NCI-H524 (cell line): Measurements from ENCODE around the gene STX7.

Source experiments
- DNase-seq, 2 experiments: peaks; one replicate each; lab custom pipeline; 2025; lab: John Stamatoyannopoulos, UW

Gene STX7

DNA sequence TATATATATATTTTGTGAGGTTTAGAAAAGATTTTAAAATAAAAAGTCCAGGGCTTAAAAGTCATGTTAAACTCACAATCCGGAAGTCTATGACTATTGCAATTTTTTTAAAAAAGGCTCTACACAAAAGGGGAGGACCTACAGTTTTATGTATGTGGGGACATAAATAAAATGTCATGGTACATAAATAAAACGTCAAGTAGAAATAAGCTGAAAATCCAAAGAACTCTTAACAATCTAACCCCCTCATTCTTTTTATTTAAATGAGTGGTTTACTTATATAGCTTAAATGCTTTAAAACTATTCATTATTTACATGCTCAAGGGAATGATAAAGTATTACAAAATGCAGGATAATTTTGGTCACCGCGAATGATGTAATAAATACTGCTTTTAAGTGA is 36.2 kb downstream of the STX7 start:
- DNase-seq = no peak

GRCh38 chr6:132475925-132476324 is 37.0 kb downstream of the STX7 start:
- DNase-seq = no peak

DNA sequence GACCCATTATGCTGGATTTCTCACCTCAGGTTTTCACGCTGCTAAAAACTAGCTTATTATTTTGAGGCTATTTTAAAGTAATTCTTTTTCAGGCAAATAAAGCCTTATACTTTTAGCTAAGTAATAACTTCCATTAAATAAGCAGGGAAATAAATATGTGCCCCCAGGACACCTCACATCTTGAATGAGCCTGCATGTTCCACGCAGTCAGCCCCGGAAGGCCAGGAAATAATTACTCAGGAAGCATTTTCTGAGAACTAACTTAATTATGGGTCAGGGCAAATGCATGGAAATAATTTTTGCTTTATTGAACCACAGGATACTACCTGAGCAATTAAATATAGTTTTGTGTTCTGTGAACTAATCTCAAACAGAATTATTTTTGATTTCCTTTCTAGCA is 41.1 kb downstream of the STX7 start:
- DNase-seq = no peak

- DNase-seq = no peak
Measured at GRCh38 chr6:132466952-132467351, 46.0 kb downstream of the STX7 start.

DNA sequence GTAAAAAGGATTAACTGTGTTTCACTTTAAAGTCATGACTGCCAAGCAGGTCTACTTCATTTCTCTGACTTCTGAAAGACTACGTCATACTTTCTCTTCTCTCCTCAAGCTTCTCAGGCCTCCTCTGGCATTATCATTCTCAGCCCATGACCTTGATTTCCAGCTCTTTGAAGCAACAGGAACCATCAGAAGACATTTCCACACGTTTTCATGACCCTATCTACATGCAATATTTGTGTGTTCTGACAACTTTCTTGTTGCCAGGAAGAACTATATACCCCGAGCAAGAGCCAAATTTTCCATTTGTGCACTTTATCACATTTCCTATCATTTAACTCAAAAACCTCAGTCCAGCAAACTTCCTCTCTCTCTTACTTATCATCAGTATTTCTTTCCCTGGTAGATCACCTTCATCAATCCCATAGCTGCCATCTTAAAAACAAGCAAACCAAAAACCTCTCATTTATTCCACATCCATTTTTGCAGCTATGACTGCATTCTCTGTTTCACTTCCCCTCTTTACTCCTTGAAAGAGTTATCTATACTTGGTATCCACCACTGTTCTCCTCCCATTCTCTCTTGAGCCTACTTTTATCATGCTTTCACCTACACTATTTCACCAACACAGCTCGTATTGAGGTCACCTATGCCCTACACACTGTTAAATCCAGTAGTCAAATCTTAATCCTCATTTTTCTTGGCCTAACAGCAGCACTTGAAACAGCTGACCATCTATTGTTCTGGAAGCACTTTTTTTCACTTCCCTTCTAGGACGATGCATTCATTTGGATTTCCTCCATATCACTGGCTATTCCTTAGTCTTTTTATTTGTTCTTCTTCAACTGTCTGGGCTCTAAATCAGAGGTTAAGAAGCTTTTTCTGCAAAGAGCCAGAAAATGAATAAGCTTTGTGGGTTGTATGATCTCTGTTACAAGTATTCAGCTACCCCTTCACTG is 47.1 kb downstream of the STX7 start:
- no peak for DNase-seq

GRCh38 chr6:132464538-132465256 is 48.2 kb downstream of the STX7 start:
- no peak for DNase-seq

GRCh38 chr6:132461958-132462357 is 51.0 kb downstream of the STX7 start:
- no peak for DNase-seq

- DNase-seq = no peak
Measured at GRCh38 chr6:132459605-132459952, 53.3 kb downstream of the STX7 start.

- no peak for DNase-seq
Measured at GRCh38 chr6:132458887-132459604, 53.9 kb downstream of the STX7 start.

DNA sequence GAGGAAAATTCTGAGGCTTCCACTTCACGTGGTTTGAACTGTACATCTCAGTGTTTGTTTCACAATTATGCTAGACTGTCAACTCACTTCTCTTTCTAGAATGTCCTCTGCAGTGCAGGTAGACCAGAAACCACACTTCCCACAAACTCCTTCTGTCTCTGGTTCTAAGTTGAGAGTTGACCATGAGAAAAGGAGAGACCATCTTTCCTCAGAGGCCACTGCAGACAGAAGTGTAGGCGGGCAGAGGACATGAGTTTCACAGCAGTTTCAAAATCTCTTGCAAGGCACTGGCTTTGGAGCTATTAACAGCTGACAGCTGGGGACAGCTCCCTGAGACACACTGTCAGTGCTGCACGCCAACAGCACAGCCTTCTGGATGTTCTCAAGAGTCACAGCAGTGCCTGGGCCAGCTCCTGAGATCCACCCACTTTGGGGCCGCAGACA is 56.2 kb downstream of the STX7 start:
- peak; percentile 29 to 67 for DNase-seq

GRCh38 chr6:132446855-132447241 is 66.1 kb downstream of the STX7 start:
- DNase-seq = no peak

- DNase-seq = no peak
Measured at GRCh38 chr6:132446141-132446854, 66.6 kb downstream of the STX7 start.

GRCh38 chr6:132445201-132445951 is 67.5 kb downstream of the STX7 start:
- DNase-seq = no peak

- DNase-seq = peak in 1 of 2 experiments; percentile 55
Measured at GRCh38 chr6:132443206-132443605, 69.7 kb downstream of the STX7 start.

DNA sequence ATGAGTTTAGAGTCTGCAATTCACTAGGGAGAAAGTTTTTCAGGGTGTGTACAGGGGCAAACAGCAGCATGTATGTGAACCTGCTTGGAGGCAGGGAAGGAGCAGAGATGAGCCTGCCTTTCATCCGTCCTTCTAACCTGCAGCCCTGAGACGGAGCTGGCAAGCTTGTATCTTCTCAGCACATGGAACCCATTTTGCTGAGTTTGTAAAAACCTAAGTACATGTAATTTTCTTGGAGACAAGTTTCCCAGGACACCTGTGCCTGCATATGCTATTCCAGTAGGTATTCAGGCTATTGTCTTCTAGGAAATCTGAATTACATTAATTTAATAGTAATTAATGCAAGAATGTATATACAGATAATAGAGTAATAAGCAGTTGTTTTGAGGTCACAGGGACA is 82.8 kb downstream of the STX7 start:
- no peak for DNase-seq

GRCh38 chr6:132425176-132425575 is 87.7 kb downstream of the STX7 start:
- no peak for DNase-seq

DNA sequence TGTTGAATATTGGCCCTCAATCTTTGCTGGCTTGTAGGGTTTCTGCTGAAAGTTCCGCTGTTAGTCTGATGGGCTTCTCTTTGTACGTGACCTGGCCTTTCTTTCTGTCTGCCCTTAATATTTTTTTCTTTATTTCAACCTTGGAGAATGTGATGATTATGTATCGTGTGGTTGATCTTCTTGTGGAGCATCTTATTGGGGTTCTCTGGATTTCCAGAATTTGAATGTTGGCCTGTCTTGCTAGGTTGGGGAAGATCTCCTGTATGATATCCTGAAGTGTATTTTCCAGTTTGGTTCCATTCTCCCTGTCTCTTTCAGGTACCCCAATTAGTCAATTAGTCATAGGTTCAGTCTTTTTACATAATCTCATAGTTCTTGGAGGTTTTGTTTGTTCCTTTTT is 89.1 kb downstream of the STX7 start:
- DNase-seq = no peak

DNA sequence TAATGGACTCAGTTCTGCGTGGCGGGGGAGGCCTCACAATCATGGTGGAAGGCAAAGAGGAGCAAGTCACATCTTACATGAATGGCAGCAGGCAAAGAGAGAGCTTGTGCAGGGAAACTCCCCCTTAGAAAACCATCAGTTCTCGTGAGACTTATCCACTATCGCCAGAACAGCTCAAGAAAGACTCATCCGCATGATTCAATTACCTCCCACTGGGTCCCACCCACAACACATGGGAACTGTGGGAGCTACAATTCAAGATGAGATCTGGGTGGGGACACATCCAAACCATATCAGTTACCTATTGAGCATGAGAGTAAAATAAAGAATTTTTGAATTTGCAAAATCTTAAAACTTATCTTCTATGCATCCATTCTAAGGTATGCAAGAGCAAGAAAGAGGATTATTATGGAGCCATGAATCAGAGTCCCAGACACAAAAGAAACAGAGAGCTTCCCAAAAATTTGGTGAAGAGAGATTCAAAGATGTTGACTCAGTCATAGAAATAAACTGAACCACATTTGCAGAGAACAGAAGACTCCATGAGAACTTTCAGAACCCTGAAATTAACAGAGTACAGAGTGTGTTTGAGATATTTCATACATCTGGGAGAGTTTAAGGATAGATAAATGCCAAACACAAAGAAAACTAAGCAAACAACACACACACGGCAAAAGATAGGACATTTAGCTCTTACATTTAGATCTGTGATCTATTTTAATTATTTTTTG is 94.5 kb downstream of the STX7 start:
- no peak for DNase-seq

- DNase-seq = no peak
Measured at GRCh38 chr6:132414761-132415160, 98.2 kb downstream of the STX7 start.

DNA sequence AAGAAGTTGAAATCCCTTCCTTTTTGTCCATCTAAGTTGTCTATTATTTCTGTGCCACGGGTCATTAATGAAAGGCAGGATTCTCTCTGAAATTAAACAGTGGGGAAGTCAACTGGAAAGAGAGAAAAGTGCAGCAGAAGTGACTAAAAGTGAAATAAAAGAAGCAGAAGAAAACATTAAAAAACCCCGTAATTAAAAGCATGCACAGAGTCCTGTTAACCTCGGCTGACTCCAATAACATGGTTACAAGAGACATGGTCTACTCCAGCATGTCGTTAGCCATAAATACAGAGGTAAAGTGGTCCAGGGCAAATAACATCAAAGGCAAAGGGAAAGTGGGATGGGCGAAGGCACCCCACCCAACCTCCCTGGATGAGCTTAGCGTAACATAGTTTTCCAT is 98.6 kb downstream of the STX7 start:
- no peak for DNase-seq

- no peak for DNase-seq
Measured at GRCh38 chr6:132413499-132413802, 99.5 kb downstream of the STX7 start.
